HepG2 (cell line): ENCODE data around the gene SEMA3B. TPM values are rescaled to one million over a fixed set of nuclear protein-coding genes. Genes with fewer than 3 reads are reported as not detected.

Experiments used
- ADNP ChIP-seq: sonication (generic); formaldehyde crosslinking; IDR thresholded peaks from 2 replicates; pipeline ENCODE4 v1.4.0; 2020; ENCODE audit warnings: missing genetic modification reagents
- JUNB ChIP-seq: sonication (generic); formaldehyde crosslinking; IDR thresholded peaks from 2 replicates; pipeline ENCODE4 v1.8.0; 2022; ENCODE audit warnings: missing genetic modification reagents, mild to moderate bottlenecking, borderline replicate concordance
- MTF2 ChIP-seq: sonication (generic); formaldehyde crosslinking; IDR thresholded peaks from 2 replicates; pipeline ENCODE4 v1.5.0; 2020; ENCODE audit warnings: missing genetic modification reagents, borderline replicate concordance
- ONECUT2 ChIP-seq: sonication (generic); formaldehyde crosslinking; IDR thresholded peaks from 2 replicates; pipeline ENCODE4 v1.4.0; 2020; ENCODE audit warnings: missing genetic modification reagents
- PAX8 ChIP-seq: sonication (generic); formaldehyde crosslinking; IDR thresholded peaks from 2 replicates; pipeline ENCODE4 v1.8.0; 2022; ENCODE audit warnings: mild to moderate bottlenecking, missing genetic modification reagents, borderline replicate concordance
- PLRG1 ChIP-seq: fragments of 450-650 bp; conservative IDR thresholded peaks from 2 replicates; pipeline ENCODE4 v1.6.1; 2016
- RNF219 ChIP-seq: sonication (generic); formaldehyde crosslinking; IDR thresholded peaks from 2 replicates; pipeline ENCODE4 v1.5.0; 2020; ENCODE audit warnings: mild to moderate bottlenecking, missing genetic modification reagents
- ZNF24 ChIP-seq: fragments of 450-650 bp; IDR thresholded peaks from 2 replicates; pipeline ENCODE4 v1.6.1; 2017; ENCODE audit warnings: antibody characterized with exemption, mild to moderate bottlenecking
- ZNF337 ChIP-seq: sonication (generic); formaldehyde crosslinking; IDR thresholded peaks from 2 replicates; pipeline ENCODE4 v1.5.1; 2020; ENCODE audit warnings: missing genetic modification reagents, low read depth, mild to moderate bottlenecking, borderline replicate concordance
- ZNF441 ChIP-seq: sonication (generic); formaldehyde crosslinking; IDR thresholded peaks from 2 replicates; pipeline ENCODE4 v1.7.0; 2021; ENCODE audit warnings: missing genetic modification reagents, borderline replicate concordance
- ZNF615 ChIP-seq: sonication (generic); formaldehyde crosslinking; IDR thresholded peaks from 2 replicates; pipeline ENCODE4 v1.5.0; 2020; ENCODE audit warnings: mild to moderate bottlenecking, missing genetic modification reagents, borderline replicate concordance
- ZNF703 ChIP-seq: sonication (generic); formaldehyde crosslinking; IDR thresholded peaks from 2 replicates; pipeline ENCODE4 v1.5.1; 2020; ENCODE audit warnings: missing genetic modification reagents, mild to moderate bottlenecking, moderate library complexity, borderline replicate concordance
- ZNF850 ChIP-seq: sonication (generic); formaldehyde crosslinking; conservative IDR thresholded peaks from 2 replicates; pipeline ENCODE4 v1.9.0; 2021; ENCODE audit warnings: mild to moderate bottlenecking, missing genetic modification reagents
- polyA plus RNA-seq, 8 experiments: library from polyadenylated mRNA; depleted of rRNA in 3 of 8; stranded (reverse) in 7 of 8; unstranded in 1 of 8; fragments of >200 nt; fragmentation: Illumina TruSeq in 4 of 8; extraction: Trizol in 4 of 8; gene quantifications; 2 replicates each; pipeline versions ENCODE4 v1.2.1 to v1.2.3, GENCODE V29; 2011 to 2016; ENCODE audit warnings: low read depth in 4 of 8, missing spikeins in 1 of 8, mixed read lengths in 1 of 8; ENCODE audit not compliant: insufficient read depth in 1 of 8
- total RNA-seq, 5 experiments: library from RNA; depleted of rRNA; stranded (reverse); fragments of >200 nt; fragmentation: Illumina TruSeq; extraction: Trizol; gene quantifications; 2 replicates each; pipeline ENCODE4 v1.2.3, GENCODE V29; 2016; ENCODE audit warnings: low read depth in 1 of 5
- TF ChIP-seq, protein P1 (sequence below): sonication (generic); formaldehyde crosslinking; IDR thresholded peaks from 2 replicates; pipeline ENCODE4 v1.4.0; 2020; ENCODE audit warnings: mild to moderate bottlenecking, missing genetic modification reagents

Gene SEMA3B
- total and polyA plus RNA-seq, 2 of the 13 experiments (the other 11 are each of a cell fraction or from before 2014, with no cell fraction given) = 93.2 to 158 TPM

- TF ChIP-seq, protein P1, sequence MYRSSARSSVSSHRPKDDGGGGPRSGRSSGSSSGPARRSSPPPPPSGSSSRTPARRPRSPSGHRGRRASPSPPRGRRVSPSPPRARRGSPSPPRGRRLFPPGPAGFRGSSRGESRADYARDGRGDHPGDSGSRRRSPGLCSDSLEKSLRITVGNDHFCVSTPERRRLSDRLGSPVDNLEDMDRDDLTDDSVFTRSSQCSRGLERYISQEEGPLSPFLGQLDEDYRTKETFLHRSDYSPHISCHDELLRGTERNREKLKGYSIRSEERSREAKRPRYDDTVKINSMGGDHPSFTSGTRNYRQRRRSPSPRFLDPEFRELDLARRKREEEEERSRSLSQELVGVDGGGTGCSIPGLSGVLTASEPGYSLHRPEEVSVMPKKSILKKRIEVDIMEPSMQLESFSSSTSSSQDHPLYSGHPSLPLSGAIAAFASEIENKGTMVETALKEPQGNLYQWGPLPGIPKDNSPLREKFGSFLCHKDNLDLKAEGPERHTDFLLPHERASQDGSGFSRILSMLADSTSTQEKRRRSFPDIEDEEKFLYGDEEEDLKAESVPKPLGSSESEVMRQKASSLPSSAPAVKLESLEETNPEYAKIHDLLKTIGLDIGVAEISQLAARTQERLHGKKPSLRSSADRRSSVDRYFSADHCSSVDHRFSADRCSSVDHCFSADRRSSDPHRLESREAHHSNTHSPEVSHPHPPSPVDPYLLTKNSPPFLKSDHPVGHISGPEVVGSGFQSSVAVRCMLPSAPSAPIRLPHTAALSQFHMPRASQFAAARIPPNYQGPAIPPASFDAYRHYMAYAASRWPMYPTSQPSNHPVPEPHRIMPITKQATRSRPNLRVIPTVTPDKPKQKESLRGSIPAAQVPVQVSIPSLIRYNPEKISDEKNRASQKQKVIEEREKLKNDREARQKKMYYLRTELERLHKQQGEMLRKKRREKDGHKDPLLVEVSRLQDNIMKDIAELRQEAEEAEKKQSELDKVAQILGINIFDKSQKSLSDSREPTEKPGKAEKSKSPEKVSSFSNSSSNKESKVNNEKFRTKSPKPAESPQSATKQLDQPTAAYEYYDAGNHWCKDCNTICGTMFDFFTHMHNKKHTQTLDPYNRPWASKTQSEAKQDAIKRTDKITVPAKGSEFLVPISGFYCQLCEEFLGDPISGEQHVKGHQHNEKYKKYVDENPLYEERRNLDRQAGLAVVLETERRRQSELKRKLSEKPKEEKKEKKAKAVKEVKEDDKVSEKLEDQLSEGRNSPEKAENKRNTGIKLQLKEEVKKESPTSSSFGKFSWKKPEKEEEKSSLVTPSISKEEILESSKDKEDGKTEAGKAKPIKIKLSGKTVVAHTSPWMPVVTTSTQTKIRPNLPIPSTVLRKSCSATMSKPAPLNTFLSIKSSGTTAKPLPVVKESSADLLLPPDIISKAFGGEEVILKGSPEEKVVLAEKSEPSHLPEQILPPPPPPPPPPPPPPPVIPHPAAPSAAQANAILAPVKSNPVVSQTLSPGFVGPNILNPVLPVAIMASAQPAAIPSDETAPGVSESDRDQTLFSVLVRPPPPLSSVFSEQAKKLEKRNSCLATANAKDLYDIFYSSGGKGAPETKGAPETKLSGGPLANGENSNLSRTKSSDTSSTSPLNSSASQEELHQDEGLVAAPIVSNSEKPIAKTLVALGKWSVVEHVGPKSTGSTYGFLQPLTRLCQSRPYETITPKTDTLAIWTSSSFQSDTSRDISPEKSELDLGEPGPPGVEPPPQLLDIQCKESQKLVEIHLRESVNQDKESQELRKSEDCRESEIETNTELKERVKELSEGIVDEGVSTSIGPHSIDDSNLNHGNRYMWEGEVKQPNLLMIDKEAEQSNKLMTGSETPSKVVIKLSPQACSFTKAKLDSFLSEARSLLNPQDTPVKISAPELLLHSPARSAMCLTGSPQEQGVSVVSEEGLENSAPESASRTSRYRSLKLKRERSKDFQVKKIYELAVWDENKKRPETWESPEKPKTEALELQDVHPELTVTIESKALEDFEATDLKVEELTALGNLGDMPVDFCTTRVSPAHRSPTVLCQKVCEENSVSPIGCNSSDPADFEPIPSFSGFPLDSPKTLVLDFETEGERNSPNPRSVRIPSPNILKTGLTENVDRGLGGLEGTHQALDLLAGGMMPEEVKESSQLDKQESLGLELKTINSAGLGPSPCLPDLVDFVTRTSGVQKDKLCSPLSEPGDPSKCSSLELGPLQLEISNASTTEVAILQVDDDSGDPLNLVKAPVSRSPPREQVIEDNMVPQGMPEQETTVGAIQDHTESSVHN = no peak
- TF ChIP-seq ZNF441 (CRISPR knock-in tag) (no peak), JUNB (CRISPR knock-in tag) (no peak), ONECUT2 (no peak), PAX8 (no peak), ZNF24 (no peak), ZNF850 (no peak), PLRG1 (no peak), ZNF615 (CRISPR knock-in tag) (no peak), RNF219 (CRISPR knock-in tag) (no peak), MTF2 (CRISPR knock-in tag) (no peak), ADNP (CRISPR knock-in tag) (no peak), ZNF703 (no peak), ZNF337 (CRISPR knock-in tag) (0 out of 2 replicates have a peak, but pooled peaks have one; percentile 34)
Measured at GRCh38 chr3:50292159-50293078, 23.5 kb downstream of the SEMA3B start, which contains the start of gene IFRD2 (continued).
